Limb (tissue), 2 donors: Measurements from ENCODE around the gene PFN3.

Experiments
- DNase-seq, 2 donors: peaks; one replicate each; pipeline ENCODE4 v3.0.0-alpha.2; 2016; ENCODE audit errors: extremely low spot score in 2 of 2

Gene PFN3

DNA sequence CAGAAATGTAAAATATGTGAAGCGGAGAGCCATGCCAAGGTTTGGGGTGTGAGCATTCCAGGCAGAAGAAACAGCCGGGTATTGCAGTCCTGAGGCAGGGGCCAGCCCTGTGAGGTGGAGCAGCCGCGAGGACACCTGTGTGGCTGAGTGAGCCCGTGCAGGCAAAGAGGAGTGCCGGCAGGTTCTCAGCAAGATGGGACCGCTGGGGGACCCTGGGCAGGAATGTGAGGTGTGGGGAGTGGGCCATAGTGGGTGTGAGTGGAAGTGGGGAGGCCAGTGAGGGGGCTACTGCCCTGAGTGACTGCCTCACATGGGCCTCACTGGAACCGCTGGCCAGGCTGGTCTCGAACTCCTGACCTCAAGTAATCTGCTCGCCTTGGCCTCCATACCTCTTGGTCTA lies 38.0 kb upstream of the PFN3 start:
- no peak for DNase-seq

DNA sequence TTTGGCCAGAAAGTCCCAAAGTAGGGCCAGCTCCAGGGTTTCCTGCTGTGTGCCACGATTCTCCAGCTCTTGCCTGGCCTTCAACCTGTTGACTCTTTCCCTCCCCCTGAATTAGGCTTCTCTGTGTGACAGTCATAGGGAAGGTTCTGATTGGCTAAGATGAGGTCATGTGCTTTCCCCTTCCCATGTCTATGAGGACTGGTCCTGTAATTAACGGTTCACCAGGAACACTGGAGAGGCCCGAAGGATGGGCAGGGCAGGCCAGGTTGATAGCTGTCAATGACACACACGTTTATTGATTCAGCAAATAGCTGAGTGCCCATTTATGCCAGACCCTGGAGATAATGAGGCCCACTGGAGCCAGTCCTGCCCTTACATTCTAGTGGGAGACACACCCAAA lies 37.2 kb upstream of the PFN3 start:
- DNase-seq: no peak

DNA sequence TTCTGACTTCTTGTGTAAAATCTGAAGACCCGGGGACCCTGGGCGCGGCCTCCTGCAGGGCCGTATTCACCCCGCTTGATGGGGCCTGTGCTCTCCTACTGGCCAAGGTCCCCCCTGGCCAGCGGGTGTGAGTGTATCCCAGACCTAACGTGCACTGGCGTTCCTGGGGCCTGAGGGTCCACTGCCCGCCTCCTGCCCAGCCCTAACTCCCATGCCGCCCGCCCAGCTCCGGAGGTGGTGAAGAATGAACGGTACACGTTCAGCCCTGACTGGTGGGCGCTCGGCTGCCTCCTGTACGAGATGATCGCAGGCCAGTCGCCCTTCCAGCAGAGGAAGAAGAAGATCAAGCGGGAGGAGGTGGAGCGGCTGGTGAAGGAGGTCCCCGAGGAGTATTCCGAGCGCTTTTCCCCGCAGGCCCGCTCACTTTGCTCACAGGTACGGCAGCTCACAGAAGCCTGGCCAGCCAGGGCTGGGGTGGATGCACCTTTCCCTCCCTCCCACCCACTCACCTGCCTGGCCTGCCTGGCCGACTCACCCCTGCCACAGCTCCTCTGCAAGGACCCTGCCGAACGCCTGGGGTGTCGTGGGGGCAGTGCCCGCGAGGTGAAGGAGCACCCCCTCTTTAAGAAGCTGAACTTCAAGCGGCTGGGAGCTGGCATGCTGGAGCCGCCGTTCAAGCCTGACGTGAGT lies 35.5 kb upstream of the PFN3 start:
- no peak for DNase-seq

DNA sequence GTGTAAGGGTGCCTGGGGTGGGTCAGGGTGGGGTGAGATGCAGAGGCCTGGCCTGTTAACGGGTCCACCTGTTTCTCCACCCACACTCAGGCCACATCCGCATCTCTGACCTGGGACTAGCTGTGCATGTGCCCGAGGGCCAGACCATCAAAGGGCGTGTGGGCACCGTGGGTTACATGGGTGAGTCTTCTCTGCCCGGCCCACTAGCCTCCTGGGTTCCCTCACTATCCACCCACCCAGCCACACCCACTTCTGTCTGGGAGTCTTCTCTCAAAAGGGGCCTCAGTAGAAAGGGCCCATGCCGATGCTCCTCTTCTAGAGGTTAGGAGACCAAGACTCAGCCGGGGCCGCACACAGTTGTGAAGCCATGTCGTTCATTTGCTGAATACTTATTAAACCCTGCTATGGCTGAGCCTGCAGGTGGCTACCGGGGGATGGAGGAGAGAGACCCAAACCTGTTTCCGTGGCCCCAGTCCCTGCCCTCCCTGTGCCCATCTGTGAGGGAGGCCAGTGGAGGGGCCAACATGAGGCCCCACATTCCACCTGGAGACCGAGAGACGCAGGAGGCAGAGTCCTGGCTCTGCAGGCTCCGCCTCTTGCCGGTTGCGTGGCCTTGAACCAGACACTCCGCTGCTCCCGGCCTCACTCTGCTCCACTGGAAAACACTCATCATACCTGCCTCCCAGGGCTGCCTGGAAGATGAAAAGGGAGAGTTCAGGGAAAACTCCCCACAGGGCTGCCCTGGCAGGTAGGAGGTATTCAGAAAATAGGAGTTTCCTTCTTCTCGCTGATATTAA lies 34.7 kb upstream of the PFN3 start:
- no peak for DNase-seq

DNA sequence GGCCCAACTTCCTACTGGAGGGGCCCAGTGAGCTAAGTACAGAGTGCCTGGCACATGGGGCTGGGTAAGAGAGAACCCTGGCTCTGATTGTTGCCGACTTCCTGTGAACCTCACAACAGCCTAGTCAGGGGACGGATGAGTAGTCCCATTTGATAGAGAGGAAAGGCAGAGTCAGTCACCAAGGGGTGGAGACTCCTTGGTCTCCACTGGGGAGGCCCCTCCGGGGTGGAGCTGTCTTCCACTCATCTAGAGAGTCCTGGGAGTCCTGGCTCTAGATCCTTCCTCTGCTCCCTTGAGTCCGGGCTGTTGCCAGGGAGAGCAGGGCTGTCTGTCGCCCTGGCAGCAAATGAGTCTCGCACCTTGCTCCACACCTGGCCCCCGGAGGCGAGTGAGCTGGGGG lies 34.0 kb upstream of the PFN3 start:
- DNase-seq: no peak

- DNase-seq: no peak
These were observed 33.3 kb upstream of the PFN3 start for GRCh38 chr5:177433658-177434217.

DNA sequence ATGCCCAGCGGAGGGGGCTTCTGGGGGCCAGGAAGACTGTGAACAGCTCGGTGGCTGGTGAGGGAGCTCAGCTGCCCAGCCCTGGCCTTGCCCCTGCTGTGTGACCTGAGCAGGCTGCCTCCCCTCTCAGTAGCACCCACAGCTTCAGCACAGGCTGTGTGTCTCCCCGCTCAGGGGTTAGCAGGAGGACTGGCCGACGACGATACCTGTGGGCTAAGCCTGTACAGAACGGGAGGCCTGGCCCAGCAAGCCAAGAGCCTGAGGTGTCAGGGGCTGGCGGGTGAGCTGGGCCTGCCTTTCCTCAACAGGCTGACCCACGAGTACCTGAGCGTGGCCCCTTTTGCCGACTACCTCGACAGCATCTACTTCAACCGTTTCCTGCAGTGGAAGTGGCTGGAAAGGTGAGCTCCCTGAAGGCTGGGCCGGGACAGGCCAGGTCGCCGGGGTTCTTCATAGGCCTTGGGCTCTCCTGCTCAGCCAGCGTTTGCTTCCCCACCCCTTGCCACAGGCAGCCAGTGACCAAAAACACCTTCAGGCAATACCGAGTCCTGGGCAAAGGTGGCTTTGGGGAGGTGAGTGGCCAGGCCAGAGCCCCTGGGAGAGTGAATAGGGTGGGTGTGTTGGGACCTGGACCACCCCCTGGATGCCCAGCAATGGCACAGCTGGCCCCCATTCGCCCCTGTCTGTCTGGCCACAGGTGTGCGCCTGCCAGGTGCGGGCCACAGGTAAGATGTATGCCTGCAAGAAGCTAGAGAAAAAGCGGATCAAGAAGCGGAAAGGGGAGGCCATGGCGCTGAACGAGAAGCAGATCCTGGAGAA lies 32.6 kb upstream of the PFN3 start:
- no peak for DNase-seq

DNA sequence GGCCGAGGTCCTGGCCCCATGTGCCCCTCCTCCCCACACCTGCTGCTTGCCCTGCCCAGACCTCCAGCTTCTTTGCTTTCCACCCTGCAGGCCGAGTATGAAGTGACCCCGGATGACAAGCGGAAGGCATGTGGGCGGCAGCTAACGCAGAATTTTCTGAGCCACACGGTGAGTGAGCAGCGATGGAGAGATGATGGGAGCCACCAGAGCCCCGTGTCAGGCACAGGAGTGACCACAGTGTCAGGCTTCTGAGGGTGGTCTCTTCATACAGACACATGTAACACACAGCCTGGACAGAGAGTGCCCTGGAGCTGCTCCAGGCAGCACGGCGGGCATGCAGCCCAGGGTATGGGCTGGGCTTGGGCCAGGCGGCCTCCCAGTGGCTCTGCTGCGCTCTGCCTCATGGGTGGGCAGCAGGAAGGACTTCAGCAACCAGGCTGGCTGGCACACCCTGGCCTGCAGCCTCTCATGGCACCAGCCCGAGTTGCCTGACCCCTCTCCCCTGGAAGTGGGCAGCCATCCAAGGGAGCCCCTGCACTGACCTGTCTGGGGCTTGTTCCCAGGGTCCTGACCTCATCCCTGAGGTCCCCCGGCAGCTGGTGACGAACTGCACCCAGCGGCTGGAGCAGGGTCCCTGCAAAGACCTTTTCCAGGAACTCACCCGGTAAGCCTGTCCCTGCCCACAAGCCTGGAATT lies 31.8 kb upstream of the PFN3 start:
- no peak for DNase-seq

DNA sequence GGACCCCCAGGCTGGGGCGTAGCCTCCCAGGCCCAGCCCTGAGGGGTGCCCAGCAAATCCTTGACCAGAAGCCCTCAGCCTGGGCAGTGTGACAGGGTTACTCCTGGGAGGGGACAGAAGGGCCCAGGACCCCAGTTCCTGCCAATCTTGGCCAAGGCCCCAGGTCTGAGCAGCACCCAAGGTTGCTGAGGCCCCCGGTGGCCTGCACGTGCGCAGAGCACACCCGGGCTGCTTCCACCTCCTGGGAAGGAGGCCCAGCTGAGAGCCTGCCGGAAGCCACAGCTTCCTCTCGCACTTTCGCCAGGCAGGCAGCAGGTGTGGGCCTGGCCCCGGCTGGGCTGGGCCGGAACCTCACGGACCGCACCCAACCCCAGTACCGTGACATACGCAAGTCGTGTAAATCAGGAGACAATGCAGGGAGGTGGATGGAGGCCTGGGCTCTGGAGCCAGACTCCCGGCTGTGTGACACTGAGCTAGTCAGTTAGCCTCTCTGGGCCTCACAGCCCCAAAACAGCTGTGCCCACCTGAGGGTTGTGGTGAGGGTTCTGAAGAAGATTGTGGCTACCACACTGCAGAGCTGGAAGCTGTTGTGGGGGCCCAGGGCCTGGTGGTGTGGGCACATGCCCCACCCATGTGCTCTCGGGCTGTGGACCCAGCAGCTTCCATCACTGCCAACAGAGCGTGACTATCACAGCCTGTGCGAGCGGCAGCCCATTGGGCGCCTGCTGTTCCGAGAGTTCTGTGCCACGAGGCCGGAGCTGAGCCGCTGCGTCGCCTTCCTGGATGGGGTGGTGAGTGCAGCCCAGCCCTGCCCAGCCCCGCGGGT lies 31.1 kb upstream of the PFN3 start:
- DNase-seq: no peak

DNA sequence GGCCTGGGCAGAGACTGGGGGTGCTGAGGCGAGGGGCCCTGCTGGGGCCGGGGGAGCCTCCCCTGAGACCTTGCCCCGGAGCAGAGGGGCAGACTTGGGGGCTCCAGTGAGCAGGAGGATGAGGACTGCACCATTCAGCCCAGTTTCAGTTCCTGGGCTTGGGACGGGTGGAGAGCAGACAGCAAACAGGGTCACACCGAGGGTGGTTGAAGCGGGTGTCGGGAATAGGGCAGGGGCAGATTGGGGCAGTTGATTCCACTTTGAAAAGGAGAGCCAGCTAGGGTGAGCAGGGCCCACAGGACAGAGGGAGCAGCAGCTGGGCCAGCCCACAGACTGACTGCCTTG lies 30.5 kb upstream of the PFN3 start:
- DNase-seq: no peak

DNA sequence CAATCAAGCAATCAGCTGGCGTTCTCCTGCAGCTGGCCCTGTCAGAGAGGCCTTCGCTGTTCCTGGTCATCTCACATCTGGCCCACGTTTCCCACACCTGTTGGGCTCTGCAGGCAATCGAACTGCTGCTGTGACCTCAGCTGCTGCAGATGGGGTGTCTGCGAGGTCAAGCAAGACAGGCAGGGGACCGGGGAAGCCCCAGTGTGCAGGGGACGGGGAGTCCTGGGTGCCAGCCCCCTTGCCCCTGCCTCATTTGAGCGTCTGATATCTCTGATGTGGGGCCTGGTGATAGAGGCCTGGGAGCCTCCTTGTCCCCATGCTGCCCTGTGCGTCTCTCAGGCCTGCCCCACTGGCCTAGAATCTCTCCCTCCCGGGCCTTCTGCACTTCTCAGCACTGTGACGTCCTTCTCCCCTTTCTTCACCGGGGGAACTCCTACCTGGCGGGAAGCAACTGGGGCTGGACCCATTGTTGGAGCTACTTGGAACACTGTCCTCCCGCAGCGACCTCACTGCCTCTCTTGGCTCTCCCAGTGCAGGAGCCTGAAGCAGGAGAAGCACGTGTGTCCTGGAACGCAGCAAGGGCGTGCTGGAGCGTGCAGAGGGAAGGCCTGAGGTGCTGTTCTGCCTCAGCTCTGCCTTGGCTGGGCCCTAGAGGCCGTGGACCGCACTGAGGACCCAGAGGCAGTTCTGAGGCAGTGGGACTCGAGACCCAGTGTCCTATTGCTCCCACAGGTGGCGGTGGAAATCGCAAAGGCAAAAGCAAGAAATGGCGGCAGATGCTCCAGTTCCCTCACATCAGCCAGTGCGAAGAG lies 29.9 kb upstream of the PFN3 start:
- DNase-seq: peak in 1 of 2 donors; percentile 30

- peak in 1 of 2 donors; percentile 28 for DNase-seq
These were observed 29.0 kb upstream of the PFN3 start for GRCh38 chr5:177429248-177430040.

- DNase-seq: no peak
These were observed 28.2 kb upstream of the PFN3 start for GRCh38 chr5:177428574-177429217.

DNA sequence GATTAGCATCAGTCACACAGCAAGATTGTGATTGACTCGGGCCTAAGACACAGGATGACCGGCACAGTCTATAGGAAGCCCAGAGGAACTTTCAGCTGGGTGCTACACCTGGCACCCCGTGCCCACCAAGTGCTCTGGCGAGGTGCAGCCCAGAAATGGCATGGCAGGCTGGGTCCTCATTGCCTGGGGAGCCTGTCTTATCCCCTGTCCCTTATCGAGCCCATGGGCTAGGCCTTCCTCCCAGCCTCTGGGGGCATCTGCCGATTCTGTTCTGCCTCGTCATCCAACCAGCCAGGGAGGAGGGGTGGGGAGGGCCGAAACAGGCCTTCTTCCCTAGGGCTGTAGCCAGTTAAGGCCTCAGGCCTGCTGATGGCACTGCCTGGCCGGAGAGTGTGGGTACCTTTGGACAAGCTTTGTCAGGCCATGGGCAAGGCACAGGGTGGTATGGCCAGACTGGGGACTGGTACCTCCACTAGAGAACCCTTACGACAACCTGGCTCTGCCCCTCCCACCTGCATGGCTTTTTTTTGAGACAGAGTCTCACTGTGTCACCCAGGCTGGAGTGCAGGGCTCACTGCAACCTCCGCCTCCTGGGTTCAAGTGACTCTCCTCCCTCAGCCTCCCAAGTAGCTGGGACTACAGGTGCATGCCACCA lies 27.6 kb upstream of the PFN3 start:
- peak in 1 of 2 donors; percentile 33 for DNase-seq

GRCh38 chr5:177427211-177427822 lies 26.9 kb upstream of the PFN3 start:
- peak in 1 of 2 donors; percentile 30 for DNase-seq

DNA sequence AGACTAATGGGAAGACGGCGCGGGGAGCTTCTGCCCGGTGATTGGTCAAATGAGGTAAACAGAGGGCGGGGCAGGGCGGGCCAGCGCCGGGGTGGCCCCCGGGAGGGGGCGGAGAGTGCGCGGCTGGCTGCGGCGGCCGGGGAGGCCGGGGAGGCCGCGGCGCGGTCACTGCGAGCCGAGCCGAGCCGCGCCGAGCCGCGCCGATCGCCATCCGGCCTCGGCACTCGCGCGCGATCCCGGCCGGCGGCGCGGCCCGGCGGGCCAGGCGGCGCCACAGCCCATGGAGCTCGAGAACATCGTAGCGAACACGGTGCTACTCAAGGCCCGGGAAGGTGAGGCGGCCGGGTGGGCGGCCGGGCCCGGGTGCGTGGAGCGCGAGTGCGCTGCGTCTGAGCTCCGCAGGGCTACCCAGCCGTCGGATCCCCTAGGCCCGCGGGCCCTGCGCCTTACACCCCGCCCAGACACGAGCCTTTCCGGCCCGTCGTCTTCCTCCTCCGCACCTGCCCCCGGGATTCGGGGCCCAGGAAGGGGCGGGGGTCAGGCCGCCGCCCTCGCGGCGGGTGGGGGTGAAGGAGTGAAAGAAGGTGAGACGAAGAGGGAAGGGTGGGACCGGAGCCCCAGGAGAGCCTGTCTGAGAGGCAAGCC lies 26.2 kb upstream of the PFN3 start, which contains the start of gene GRK6:
Gene GRK6 (plus strand): TSS at position 111 of the 645 bp plus-strand sequence. CDS start 170 bp downstream, at position 281.
- DNase-seq: no peak
